Stimulated activated CD8-positive, alpha-beta memory T cell treated with anti-CD3 and anti-CD28 coated beads, Interleukin-7, amount 100 ng/mL, for 4 hours (primary cell): Measurements from ENCODE around the gene PAQR5.
A peak's percentile ranks its signal among the peaks of the same experiment; 100 is the strongest.
"Not testable (repeated sequence)": the region's sequence is repeated elsewhere in the genome, so short reads cannot be mapped to it uniquely, and the experiment has no call there.

Source experiments
- DNase-seq, 2 donors: peaks; one replicate each; pipeline ENCODE4 v3.0.0-alpha.2; 2020; ENCODE audit warnings: low read depth in 2 of 2

PAQR5 gene

DNA sequence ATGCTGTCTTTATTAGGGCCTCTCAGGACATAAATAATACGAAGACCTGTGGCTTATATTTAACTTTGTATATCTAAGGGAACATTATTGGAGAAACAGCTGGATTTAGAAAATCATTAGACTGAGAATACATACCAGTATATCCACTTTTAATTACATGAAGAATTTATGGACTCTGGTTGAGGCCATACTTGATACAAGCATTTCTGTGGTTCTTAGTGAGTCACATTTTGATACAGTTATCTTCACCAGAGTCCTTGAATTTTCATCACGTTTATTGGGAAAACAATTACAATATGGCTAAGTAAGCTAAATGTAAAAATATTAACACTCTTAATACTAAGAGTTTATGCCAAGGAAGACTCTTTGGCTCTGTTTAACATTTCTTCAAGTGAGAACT is 125.3 kb downstream of the PAQR5 start:
- no peak for DNase-seq

GRCh38 chr15:69424748-69425413 is 126.2 kb downstream of the PAQR5 start:
- DNase-seq, result no peak

- no peak for DNase-seq
Observed at GRCh38 chr15:69433831-69434230, 135.1 kb downstream of the PAQR5 start.

DNA sequence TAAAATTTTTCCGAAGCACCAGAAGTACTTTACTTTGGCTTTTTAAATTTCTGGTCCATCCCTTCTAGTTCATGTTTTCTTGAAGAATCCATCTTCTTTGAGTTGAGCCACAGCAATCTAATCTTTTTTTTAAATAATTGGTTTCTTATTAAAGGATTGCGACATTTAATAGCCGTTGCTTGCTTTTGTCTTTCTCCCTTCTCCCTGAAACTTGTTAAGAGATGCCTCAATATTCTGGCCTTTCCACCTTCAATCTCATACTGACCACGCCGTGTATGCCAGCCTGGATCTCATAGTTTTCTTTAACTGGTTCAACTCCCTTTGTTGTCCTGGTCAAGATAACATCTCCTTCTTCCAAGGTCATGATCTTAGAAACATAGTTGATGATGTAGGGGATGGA is 135.5 kb downstream of the PAQR5 start:
- DNase-seq, result no peak

DNA sequence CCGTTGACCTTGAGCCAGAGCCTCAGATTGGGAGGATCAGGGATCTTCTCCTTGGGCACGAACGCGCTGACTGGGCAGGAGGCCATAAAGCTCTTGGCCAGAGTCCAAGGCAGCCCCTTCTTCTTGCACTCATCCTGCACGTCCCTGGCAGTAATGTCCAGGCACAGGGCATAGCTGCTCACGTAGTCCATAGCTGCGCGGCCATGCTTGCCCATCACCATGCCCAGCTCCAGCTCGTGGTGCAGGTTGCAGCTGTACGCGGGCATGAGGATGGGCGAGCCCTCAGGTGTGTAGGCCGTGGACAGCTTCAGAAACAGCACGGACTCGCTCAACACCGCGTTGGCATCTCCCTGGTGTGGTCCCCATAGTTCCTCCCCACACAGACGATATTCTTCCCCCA is 136.0 kb downstream of the PAQR5 start:
- no peak for DNase-seq

DNA sequence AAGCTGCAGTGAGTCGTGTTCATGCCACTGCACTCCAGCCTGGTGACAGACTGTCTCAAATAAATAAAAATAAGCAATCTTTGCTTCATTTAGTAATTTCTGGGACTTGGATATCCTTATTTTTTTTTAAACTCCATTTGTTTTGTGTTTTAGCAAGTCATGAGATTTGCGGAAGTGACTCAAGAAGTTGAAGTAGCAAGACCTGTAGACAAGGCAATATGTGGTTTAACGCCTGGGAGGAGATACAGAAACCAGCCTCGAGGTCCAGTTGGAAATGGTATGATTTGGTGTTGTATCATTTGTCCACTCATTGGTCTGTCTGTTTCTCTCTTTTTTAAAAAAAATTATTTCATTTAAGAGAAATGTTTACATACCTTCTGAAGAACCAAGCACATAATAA is 137.3 kb downstream of the PAQR5 start:
- no peak for DNase-seq

DNA sequence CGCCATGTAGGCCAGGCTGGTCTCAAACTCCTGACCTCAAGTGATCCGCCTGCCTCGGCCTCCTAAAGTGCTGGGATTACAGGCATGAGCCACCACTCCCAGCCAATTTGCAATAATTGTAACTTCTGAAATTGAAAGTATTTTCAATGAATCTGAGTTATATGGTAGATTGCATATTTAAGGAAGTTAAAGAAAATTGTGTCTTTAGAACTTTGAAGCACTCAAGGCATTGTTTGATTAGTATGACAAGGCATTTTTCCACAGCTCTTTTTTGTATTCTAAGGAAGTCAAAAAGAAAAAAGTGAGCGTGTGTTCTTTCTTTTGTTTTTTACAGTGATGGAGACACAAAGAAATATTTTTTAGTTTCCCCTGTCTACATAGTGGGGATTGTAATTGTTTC is 138.2 kb downstream of the PAQR5 start:
- no peak for DNase-seq

DNA sequence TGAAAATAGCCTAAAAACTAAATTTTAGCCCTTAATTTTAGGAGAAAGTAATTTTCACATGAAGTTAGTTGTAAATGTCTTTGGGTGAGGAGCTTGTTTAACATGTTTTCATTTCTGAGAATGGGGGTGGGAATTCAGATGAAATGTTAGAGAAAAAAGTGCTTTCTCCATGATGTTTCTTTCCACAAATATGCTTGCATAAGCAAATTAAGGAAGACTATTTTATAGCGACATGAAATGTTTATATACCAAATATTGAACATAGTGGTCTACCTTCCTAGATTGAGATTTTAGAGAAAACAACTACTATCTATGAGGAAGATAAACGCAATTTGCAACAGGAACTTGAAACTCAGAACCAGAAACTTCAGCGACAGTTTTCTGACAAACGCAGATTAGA is 140.9 kb downstream of the PAQR5 start:
- no peak for DNase-seq

- DNase-seq, result no peak
Observed at GRCh38 chr15:69443032-69443611, 144.4 kb downstream of the PAQR5 start.

GRCh38 chr15:69444686-69445085 is 146.0 kb downstream of the PAQR5 start:
- no peak for DNase-seq

DNA sequence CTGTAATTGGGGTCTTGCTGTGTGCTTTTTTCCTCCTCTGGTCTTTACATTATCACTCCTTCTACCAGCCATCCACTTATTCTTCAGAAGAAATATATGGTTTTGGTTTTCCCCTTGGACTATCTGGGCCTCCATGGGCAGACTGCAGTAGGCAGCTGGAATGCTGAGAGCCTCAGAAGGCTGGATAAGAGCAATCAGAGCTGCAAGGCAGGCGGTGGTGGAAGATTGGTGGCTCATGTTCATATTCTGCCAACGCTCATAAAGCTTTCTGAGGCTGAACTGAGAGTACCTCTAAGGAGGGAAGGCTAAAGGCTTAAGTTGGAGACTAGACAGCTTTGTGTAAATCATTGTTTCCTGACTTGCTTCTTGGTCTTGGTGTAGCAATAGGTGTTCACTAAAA is 148.2 kb downstream of the PAQR5 start:
- DNase-seq, result no peak

GRCh38 chr15:69450221-69450620 is 151.5 kb downstream of the PAQR5 start:
- not testable (repeated sequence) for DNase-seq

- no peak for DNase-seq
Observed at GRCh38 chr15:69450968-69451695, 152.4 kb downstream of the PAQR5 start.

- no peak for DNase-seq
Observed at GRCh38 chr15:69451951-69452691, 153.4 kb downstream of the PAQR5 start.

DNA sequence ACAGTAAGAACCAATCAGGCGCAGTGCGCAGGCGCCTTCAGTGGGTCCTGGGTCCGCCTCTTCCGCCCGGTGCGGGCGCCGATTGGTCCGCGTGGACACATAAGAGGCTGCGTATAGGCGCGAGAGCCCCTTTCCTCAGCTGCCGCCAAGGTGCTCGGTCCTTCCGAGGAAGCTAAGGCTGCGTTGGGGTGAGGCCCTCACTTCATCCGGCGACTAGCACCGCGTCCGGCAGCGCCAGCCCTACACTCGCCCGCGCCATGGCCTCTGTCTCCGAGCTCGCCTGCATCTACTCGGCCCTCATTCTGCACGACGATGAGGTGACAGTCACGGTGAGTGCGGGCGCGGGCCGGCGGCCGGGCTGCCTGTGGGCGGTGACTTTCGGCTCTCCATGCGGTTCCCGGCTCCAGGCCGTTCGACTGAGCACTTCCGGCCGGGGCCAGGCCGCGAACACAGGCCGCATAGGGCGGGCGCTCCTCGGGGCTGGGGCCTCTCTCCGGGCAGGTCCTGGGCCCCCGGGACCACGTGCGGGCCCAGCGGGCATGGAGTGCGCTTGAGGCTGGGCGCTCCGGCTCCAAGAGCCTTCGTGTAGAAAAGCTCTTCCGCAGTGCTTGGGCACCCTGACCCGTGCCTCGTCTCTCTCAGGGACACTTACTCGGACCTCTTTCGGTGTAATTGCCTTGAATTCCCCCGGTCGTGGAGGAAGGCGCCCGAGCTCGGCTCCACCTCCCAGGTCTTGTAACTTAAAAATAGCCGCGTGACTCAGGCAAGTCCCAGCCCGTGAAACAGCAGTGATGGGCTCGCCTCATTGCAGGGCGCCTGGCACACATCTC is 154.2 kb downstream of the PAQR5 start, which contains the start of gene RPLP1:
TSS of gene RPLP1 (plus strand) at position 127 of the 830 bp plus-strand sequence. CDS start at position 258, 131 bp downstream.
- DNase-seq, result peak; percentile 90 to 92

DNA sequence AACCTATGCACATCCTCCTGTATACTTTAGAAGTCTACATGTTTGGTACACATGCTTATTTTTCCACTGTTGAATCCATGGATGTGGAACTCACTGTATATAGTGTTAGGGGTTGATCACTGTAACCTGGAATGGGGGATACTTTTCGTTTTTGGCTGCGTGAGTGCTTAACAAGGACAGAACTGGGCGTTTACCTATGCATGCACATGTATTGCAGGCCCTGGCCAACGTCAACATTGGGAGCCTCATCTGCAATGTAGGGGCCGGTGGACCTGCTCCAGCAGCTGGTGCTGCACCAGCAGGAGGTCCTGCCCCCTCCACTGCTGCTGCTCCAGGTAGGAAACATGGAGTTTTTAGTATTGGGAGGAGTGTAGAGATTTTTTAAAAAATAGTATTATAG is 156.2 kb downstream of the PAQR5 start:
- no peak for DNase-seq

GRCh38 chr15:69456208-69457166 is 157.8 kb downstream of the PAQR5 start:
- no peak for DNase-seq
